ENCODE measurements around the gene PMFBP1. TPM values are rescaled to one million over a fixed set of nuclear protein-coding genes. Genes with fewer than 3 reads are reported as not detected.

Gene PMFBP1
- polyA plus RNA-seq, 2 donors: 0.46 to 0.88 TPM

GRCh38 chr16:72210072-72210471 is 38.1 kb upstream of the PMFBP1 start:
- no peaks in the 10 kb centered on the region for H3K9me3 ChIP-seq (ENCODE audit: control insufficient read depth in 2 of 2, insufficient read depth in 1 of 2, low read depth in 1 of 2, low read length in 1 of 2)
- WGBS, 2 donors: 84 to 95% methylated on average over 3 of the region's 3 CpGs

GRCh38 chr16:72206299-72206698 is 34.3 kb upstream of the PMFBP1 start:
- H3K4me1 ChIP-seq (ENCODE audit: control insufficient read depth in 2 of 2, insufficient read depth in 2 of 2, low read length in 1 of 2): peaks cover 2 to 4% of the 10 kb centered on the region in 2 donors
- no peak overlapping the region for H3K27ac ChIP-seq (ENCODE audit: low read depth in 2 of 2, low read length in 1 of 2)
- no peaks in the 10 kb centered on the region for H3K36me3 ChIP-seq (ENCODE audit: control insufficient read depth in 2 of 2, insufficient read depth in 2 of 2, low read length in 1 of 2)
- WGBS, 2 donors: 81 to 90% methylated on average over 3 of the region's 3 CpGs
- no peak overlapping the region for H3K4me3 ChIP-seq (ENCODE audit: low read depth in 1 of 2, low read length in 2 of 2)
- no peaks in the 10 kb centered on the region for H3K9me3 ChIP-seq (ENCODE audit: control insufficient read depth in 2 of 2, insufficient read depth in 1 of 2, low read depth in 1 of 2, low read length in 1 of 2)
- H3K27me3 ChIP-seq (ENCODE audit: control insufficient read depth in 1 of 2, insufficient read depth in 2 of 2, low read length in 2 of 2): no peaks in the 10 kb centered on the region

More at GRCh38 chr16:72210072-72210471, 38.1 kb upstream of the PMFBP1 start:
- no peaks in the 10 kb centered on the region for H3K27me3 ChIP-seq (ENCODE audit: control insufficient read depth in 1 of 2, insufficient read depth in 2 of 2, low read length in 2 of 2)
- no peak overlapping the region for H3K4me3 ChIP-seq (ENCODE audit: low read depth in 1 of 2, low read length in 2 of 2)
- no peak overlapping the region for H3K27ac ChIP-seq (ENCODE audit: low read depth in 2 of 2, low read length in 1 of 2)
- no peaks in the 10 kb centered on the region for H3K36me3 ChIP-seq (ENCODE audit: control insufficient read depth in 2 of 2, insufficient read depth in 2 of 2, low read length in 1 of 2)
- peaks cover 0 to 2% of the 10 kb centered on the region in 2 donors for H3K4me1 ChIP-seq (ENCODE audit: control insufficient read depth in 2 of 2, insufficient read depth in 2 of 2, low read length in 1 of 2)

GRCh38 chr16:72203401-72203800 is 31.4 kb upstream of the PMFBP1 start:
- Histone ChIP-seq H3K27ac (ENCODE audit: low read depth in 2 of 2, low read length in 1 of 2) (peak overlapping the region in 1 of 2 donors; percentile 58), H3K27me3 (ENCODE audit: control insufficient read depth in 1 of 2, insufficient read depth in 2 of 2, low read length in 2 of 2) (no peaks in the 10 kb centered on the region), H3K9me3 (ENCODE audit: control insufficient read depth in 2 of 2, insufficient read depth in 1 of 2, low read depth in 1 of 2, low read length in 1 of 2) (no peaks in the 10 kb centered on the region), H3K36me3 (ENCODE audit: control insufficient read depth in 2 of 2, insufficient read depth in 2 of 2, low read length in 1 of 2) (no peaks in the 10 kb centered on the region), H3K4me3 (ENCODE audit: low read depth in 1 of 2, low read length in 2 of 2) (no peak overlapping the region), H3K4me1 (ENCODE audit: control insufficient read depth in 2 of 2, insufficient read depth in 2 of 2, low read length in 1 of 2) (peaks cover 0 to 4% of the 10 kb centered on the region in 2 donors)
- WGBS, 2 donors: 24 to 46% methylated on average over 6 of the region's 6 CpGs

GRCh38 chr16:72202014-72202413 is 30.1 kb upstream of the PMFBP1 start:
- 43 to 46% methylated on average over 2 of the region's 2 CpGs for WGBS, 2 donors
- Histone ChIP-seq H3K4me1 (ENCODE audit: control insufficient read depth in 2 of 2, insufficient read depth in 2 of 2, low read length in 1 of 2) (peaks cover 0 to 4% of the 10 kb centered on the region in 2 donors), H3K27ac (ENCODE audit: low read depth in 2 of 2, low read length in 1 of 2) (no peak overlapping the region), H3K9me3 (ENCODE audit: control insufficient read depth in 2 of 2, insufficient read depth in 1 of 2, low read depth in 1 of 2, low read length in 1 of 2) (no peaks in the 10 kb centered on the region), H3K4me3 (ENCODE audit: low read depth in 1 of 2, low read length in 2 of 2) (no peak overlapping the region), H3K36me3 (ENCODE audit: control insufficient read depth in 2 of 2, insufficient read depth in 2 of 2, low read length in 1 of 2) (no peaks in the 10 kb centered on the region), H3K27me3 (ENCODE audit: control insufficient read depth in 1 of 2, insufficient read depth in 2 of 2, low read length in 2 of 2) (no peaks in the 10 kb centered on the region)

- Histone ChIP-seq H3K4me3 (ENCODE audit: low read depth in 1 of 2, low read length in 2 of 2) (no peak overlapping the region), H3K36me3 (ENCODE audit: control insufficient read depth in 2 of 2, insufficient read depth in 2 of 2, low read length in 1 of 2) (no peaks in the 10 kb centered on the region), H3K4me1 (ENCODE audit: control insufficient read depth in 2 of 2, insufficient read depth in 2 of 2, low read length in 1 of 2) (peaks cover 0 to 4% of the 10 kb centered on the region in 2 donors), H3K9me3 (ENCODE audit: control insufficient read depth in 2 of 2, insufficient read depth in 1 of 2, low read depth in 1 of 2, low read length in 1 of 2) (no peaks in the 10 kb centered on the region), H3K27me3 (ENCODE audit: control insufficient read depth in 1 of 2, insufficient read depth in 2 of 2, low read length in 2 of 2) (no peaks in the 10 kb centered on the region), H3K27ac (ENCODE audit: low read depth in 2 of 2, low read length in 1 of 2) (no peak overlapping the region)
- 60 to 68% methylated on average over 2 of the region's 2 CpGs for WGBS, 2 donors
Measured at GRCh38 chr16:72201387-72201786, 29.4 kb upstream of the PMFBP1 start.

GRCh38 chr16:72199761-72200337 is 27.9 kb upstream of the PMFBP1 start:
- Histone ChIP-seq H3K27ac (ENCODE audit: low read depth in 2 of 2, low read length in 1 of 2) (no peak overlapping the region), H3K4me1 (ENCODE audit: control insufficient read depth in 2 of 2, insufficient read depth in 2 of 2, low read length in 1 of 2) (peaks cover 0 to 4% of the 10 kb centered on the region in 2 donors), H3K9me3 (ENCODE audit: control insufficient read depth in 2 of 2, insufficient read depth in 1 of 2, low read depth in 1 of 2, low read length in 1 of 2) (no peaks in the 10 kb centered on the region), H3K4me3 (ENCODE audit: low read depth in 1 of 2, low read length in 2 of 2) (no peak overlapping the region), H3K27me3 (ENCODE audit: control insufficient read depth in 1 of 2, insufficient read depth in 2 of 2, low read length in 2 of 2) (no peaks in the 10 kb centered on the region), H3K36me3 (ENCODE audit: control insufficient read depth in 2 of 2, insufficient read depth in 2 of 2, low read length in 1 of 2) (no peaks in the 10 kb centered on the region)
- WGBS, 2 donors: 89 to 93% methylated on average over 5 of the region's 5 CpGs

- Histone ChIP-seq H3K27me3 (ENCODE audit: control insufficient read depth in 1 of 2, insufficient read depth in 2 of 2, low read length in 2 of 2) (no peaks in the 10 kb centered on the region), H3K27ac (ENCODE audit: low read depth in 2 of 2, low read length in 1 of 2) (no peak overlapping the region), H3K36me3 (ENCODE audit: control insufficient read depth in 2 of 2, insufficient read depth in 2 of 2, low read length in 1 of 2) (no peaks in the 10 kb centered on the region), H3K4me3 (ENCODE audit: low read depth in 1 of 2, low read length in 2 of 2) (no peak overlapping the region), H3K9me3 (ENCODE audit: control insufficient read depth in 2 of 2, insufficient read depth in 1 of 2, low read depth in 1 of 2, low read length in 1 of 2) (no peaks in the 10 kb centered on the region), H3K4me1 (ENCODE audit: control insufficient read depth in 2 of 2, insufficient read depth in 2 of 2, low read length in 1 of 2) (peaks cover 0 to 4% of the 10 kb centered on the region in 2 donors)
- 55 to 70% methylated on average over 10 of the region's 10 CpGs for WGBS, 2 donors
Measured at GRCh38 chr16:72198771-72199201, 26.8 kb upstream of the PMFBP1 start.

- H3K4me1 ChIP-seq (ENCODE audit: control insufficient read depth in 2 of 2, insufficient read depth in 2 of 2, low read length in 1 of 2): peaks cover 0 to 4% of the 10 kb centered on the region in 2 donors
- H3K4me3 ChIP-seq (ENCODE audit: low read depth in 1 of 2, low read length in 2 of 2): no peak overlapping the region
- no peak overlapping the region for H3K27ac ChIP-seq (ENCODE audit: low read depth in 2 of 2, low read length in 1 of 2)
- H3K27me3 ChIP-seq (ENCODE audit: control insufficient read depth in 1 of 2, insufficient read depth in 2 of 2, low read length in 2 of 2): no peaks in the 10 kb centered on the region
- no peaks in the 10 kb centered on the region for H3K36me3 ChIP-seq (ENCODE audit: control insufficient read depth in 2 of 2, insufficient read depth in 2 of 2, low read length in 1 of 2)
- H3K9me3 ChIP-seq (ENCODE audit: control insufficient read depth in 2 of 2, insufficient read depth in 1 of 2, low read depth in 1 of 2, low read length in 1 of 2): no peaks in the 10 kb centered on the region
- WGBS, 2 donors: 63 to 65% methylated on average over 11 of the region's 11 CpGs
Measured at GRCh38 chr16:72198021-72198711, 26.2 kb upstream of the PMFBP1 start.

GRCh38 chr16:72197545-72197944 is 25.6 kb upstream of the PMFBP1 start:
- no peaks in the 10 kb centered on the region for H3K9me3 ChIP-seq (ENCODE audit: control insufficient read depth in 2 of 2, insufficient read depth in 1 of 2, low read depth in 1 of 2, low read length in 1 of 2)
- H3K27me3 ChIP-seq (ENCODE audit: control insufficient read depth in 1 of 2, insufficient read depth in 2 of 2, low read length in 2 of 2): no peaks in the 10 kb centered on the region
- no peaks in the 10 kb centered on the region for H3K36me3 ChIP-seq (ENCODE audit: control insufficient read depth in 2 of 2, insufficient read depth in 2 of 2, low read length in 1 of 2)
- 66 to 70% methylated on average over 4 of the region's 4 CpGs for WGBS, 2 donors
- H3K27ac ChIP-seq (ENCODE audit: low read depth in 2 of 2, low read length in 1 of 2): no peak overlapping the region
- no peak overlapping the region for H3K4me3 ChIP-seq (ENCODE audit: low read depth in 1 of 2, low read length in 2 of 2)
- peaks cover 0 to under 1% of the 10 kb centered on the region in 2 donors for H3K4me1 ChIP-seq (ENCODE audit: control insufficient read depth in 2 of 2, insufficient read depth in 2 of 2, low read length in 1 of 2)

GRCh38 chr16:72195609-72196008 is 23.7 kb upstream of the PMFBP1 start:
- Histone ChIP-seq H3K4me1 (ENCODE audit: control insufficient read depth in 2 of 2, insufficient read depth in 2 of 2, low read length in 1 of 2) (no peaks in the 10 kb centered on the region), H3K4me3 (ENCODE audit: low read depth in 1 of 2, low read length in 2 of 2) (no peak overlapping the region), H3K36me3 (ENCODE audit: control insufficient read depth in 2 of 2, insufficient read depth in 2 of 2, low read length in 1 of 2) (no peaks in the 10 kb centered on the region), H3K9me3 (ENCODE audit: control insufficient read depth in 2 of 2, insufficient read depth in 1 of 2, low read depth in 1 of 2, low read length in 1 of 2) (no peaks in the 10 kb centered on the region), H3K27me3 (ENCODE audit: control insufficient read depth in 1 of 2, insufficient read depth in 2 of 2, low read length in 2 of 2) (no peaks in the 10 kb centered on the region), H3K27ac (ENCODE audit: low read depth in 2 of 2, low read length in 1 of 2) (no peak overlapping the region)
- 75 to 78% methylated on average over 4 of the region's 4 CpGs for WGBS, 2 donors
